Epithelial cell of proximal tubule (primary cell): Measurements from ENCODE around the gene TCTN2. TPM values are rescaled to one million over a fixed set of nuclear protein-coding genes. Genes with fewer than 3 reads are reported as not detected.

Experiments
- DNase-seq: peaks from one replicate; pipeline ENCODE4 v3.0.0-alpha.2; 2011; ENCODE audit warnings: low read depth
- H3K4me3 ChIP-seq: 2 replicates; pipeline ENCODE4 v1.5.1; 2011; ENCODE audit warnings: low read depth, mild to moderate bottlenecking, low read length
- total RNA-seq: library from RNA; depleted of rRNA; stranded (reverse); fragments of >200 nt; gene quantifications from 2 replicates; pipeline ENCODE4 v1.2.3, GENCODE V29; 2015
- TF ChIP-seq, protein P1 (sequence below): conservative IDR thresholded peaks from 2 replicates; pipeline ENCODE4 v1.5.1; 2012; ENCODE audit warnings: low read depth, mild to moderate bottlenecking, low read length

TCTN2 gene
- total RNA-seq, 1 donor from 2014 or later = 9.9 TPM

DNA sequence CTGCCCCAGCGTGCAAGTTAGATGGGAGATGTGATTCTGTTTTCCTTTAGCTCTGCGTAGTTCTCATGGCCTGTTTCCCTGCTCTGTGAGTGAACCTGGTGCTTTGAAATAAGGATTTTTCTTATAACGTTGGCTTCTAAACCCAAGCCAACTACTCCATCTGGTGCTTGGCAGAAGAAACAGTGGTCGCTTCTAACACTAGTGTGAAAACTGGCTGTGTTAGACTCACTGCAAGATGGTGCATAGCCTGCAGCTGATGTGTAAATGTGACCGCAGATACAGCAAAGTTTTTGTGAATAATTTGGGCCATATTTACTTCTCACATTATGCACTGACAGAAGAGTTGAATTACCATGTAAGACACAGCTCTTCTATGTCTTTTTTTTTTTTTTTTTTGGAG lies 25.0 kb upstream of the TCTN2 start:
- TF ChIP-seq, protein P1, sequence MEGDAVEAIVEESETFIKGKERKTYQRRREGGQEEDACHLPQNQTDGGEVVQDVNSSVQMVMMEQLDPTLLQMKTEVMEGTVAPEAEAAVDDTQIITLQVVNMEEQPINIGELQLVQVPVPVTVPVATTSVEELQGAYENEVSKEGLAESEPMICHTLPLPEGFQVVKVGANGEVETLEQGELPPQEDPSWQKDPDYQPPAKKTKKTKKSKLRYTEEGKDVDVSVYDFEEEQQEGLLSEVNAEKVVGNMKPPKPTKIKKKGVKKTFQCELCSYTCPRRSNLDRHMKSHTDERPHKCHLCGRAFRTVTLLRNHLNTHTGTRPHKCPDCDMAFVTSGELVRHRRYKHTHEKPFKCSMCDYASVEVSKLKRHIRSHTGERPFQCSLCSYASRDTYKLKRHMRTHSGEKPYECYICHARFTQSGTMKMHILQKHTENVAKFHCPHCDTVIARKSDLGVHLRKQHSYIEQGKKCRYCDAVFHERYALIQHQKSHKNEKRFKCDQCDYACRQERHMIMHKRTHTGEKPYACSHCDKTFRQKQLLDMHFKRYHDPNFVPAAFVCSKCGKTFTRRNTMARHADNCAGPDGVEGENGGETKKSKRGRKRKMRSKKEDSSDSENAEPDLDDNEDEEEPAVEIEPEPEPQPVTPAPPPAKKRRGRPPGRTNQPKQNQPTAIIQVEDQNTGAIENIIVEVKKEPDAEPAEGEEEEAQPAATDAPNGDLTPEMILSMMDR = no peak
- no peak overlapping the region for H3K4me3 ChIP-seq
- no peak for DNase-seq

DNA sequence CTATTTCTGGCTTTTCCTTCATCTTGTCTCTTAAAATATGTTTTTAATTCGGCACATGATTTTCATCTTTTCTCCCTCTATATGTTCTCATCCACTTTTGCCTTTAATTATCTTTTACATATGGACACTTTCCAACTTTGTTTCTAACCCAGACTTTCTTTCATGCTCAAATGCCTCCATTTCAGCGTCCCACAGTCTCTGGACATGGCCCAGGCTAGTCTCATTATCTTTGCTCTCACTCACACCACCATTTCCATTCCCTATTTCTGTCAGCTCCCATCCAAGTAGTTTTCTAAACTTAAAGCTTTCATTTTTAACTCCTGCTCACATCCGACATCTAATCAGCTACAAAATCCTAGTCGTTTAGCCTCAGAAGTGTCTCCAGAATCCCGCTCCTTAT lies 22.5 kb upstream of the TCTN2 start:
- H3K4me3 ChIP-seq = no peak overlapping the region
- TF ChIP-seq, protein P1 = no peak
- no peak for DNase-seq

DNA sequence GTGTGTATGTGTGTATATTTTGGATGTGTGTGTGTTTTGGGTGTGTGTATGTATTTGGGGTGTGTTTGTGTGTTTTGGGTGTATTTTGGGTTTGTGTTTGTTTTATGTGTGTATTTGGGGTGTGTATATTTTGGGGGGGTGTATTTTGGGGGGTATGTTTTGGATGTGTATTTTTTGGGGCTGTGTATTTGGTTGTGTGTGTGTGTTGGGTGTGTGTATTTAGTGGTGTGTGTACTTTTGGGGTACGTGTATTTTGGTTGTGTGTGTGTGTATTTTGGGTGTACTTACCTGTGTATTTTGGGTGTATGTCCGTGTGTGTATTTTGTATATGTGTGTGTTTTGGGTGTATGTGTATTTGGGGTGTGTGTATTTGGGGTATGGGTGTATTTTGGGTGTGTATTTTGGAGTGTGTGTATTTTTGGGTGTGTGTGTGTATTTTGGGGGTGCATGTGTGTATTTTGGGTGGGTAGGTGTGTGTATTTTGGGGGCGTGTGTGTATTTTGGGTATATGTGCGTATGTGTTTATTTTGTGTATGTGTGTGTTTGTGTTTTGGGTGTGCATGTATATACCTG lies 16.7 kb upstream of the TCTN2 start:
- DNase-seq = no peak
- no peak overlapping the region for H3K4me3 ChIP-seq
- TF ChIP-seq, protein P1 = no peak

DNA sequence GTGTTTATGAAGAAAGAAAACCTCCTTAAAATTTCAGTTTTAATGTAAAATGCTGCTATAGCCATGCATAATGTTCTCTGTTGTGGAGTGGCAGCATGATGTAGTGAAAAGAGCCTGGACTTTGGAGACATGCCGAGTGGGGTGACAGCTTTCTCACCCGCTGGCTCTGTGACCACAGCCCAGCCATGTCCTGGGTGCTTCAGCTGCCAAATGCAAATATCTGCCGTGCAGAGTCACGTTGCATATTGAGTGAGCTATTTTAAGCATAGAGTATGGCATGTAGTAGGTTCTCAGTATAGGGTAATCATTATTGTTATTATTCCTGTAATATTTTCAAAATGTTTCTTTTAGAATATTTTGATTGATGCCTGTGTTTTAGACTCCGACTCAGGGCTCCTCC lies 15.5 kb upstream of the TCTN2 start:
- H3K4me3 ChIP-seq = no peak overlapping the region
- TF ChIP-seq, protein P1 = no peak
- no peak for DNase-seq

DNA sequence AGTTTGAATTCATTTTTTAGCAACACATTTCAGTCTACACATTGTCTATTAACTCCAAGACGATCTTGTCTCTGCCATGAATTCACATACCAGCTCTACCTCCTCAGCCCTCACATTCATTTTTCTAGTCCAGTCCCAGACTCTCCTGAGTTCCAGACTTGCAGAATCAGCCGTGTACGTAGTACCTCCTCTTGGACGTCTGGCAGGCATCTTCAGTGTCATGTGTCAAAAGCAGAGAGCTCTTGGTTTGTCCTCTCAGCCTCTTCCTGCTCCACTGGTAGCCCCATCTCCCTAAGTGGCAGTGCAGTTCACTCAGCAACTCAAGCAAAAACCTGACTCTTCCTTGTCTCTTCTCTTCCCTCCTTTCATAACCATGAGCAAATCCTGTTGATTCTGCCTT lies 14.5 kb upstream of the TCTN2 start:
- TF ChIP-seq, protein P1 = no peak
- no peak for DNase-seq
- no peak overlapping the region for H3K4me3 ChIP-seq

DNA sequence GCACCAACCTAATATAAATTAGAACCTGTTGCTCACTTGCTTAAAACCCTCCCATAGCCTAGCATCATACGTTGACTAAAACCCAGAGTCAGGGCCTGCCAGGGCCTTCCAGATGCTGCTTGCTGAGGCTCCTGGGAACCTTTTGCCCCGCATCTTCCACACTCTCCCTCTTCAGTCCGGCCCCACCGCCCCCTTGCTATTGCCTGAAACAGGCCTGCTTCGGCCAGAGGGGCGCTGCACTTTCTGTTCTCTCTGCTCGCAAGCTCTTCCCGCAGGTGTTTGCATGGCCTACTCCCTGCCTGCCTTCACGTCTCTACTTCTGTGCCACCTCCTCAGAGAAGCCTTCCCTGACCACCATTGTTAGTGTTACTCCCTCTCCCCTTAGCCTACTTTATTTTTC lies 13.7 kb upstream of the TCTN2 start:
- no peak for DNase-seq
- TF ChIP-seq, protein P1 = no peak
- no peak overlapping the region for H3K4me3 ChIP-seq

DNA sequence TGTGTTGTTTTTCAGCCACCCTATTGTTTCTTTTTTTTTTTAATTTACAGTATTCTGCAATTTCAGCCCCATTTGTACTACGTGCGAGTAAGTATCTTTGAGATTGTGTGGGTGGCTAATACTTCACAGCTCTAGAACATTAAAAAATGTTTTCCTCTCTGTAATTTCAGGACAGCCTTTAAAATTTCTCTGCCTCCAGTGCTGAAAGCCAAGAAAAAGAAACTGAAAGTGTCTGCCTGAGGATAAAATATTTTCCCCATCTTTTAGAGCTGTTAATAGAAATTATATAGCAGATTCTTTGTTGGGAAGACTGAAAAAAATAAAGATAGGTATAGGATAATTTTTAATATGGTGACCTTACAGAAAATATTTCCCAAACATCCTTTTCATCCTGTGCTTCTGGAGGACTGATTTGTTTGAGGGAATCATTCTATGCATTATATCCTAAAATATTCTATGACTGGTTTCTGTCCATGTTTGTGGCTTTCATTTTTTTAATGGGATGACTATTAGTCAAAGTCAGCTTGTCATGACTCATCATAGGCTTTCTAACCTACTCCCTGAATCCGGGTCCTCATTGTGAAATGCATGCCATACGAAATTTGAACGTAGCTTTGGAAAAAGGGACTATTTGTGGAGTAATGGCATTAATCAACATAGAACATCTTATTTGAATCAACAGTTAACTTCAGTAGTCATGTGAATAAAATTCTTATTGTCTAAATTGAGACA lies 10.8 kb upstream of the TCTN2 start:
- TF ChIP-seq, protein P1 = no peak
- H3K4me3 ChIP-seq = no peak overlapping the region
- no peak for DNase-seq
